Mononuclear cell (primary cell): ENCODE measurements around the gene NUDT6. TPM values are rescaled to one million over a fixed set of nuclear protein-coding genes. Genes with fewer than 3 reads are reported as not detected.

Source experiments
- H3K27me3 ChIP-seq: 2 replicates; pipeline ENCODE4 v1.6.0; 2011; ENCODE audit warnings: low read length, control low read depth; ENCODE audit not compliant: insufficient read depth
- H3K4me1 ChIP-seq: 2 replicates; pipeline ENCODE4 v1.5.1; 2011; ENCODE audit warnings: mild to moderate bottlenecking, low read length, control low read depth; ENCODE audit not compliant: insufficient read depth
- H3K4me3 ChIP-seq: 2 replicates; pipeline ENCODE4 v1.5.1; 2011; ENCODE audit warnings: mild to moderate bottlenecking, low read length, moderate library complexity
- H3K9me3 ChIP-seq: 2 replicates; pipeline ENCODE4 v1.5.1; 2011; ENCODE audit warnings: low read depth, mild to moderate bottlenecking, control low read depth, low read length
- total RNA-seq: library from RNA; depleted of rRNA; stranded (reverse); fragments of >200 nt; gene quantifications from one replicate; pipeline ENCODE4 v1.2.3, GENCODE V29; 2012

The NUDT6 gene
- total RNA-seq, 1 donor: 1.3 TPM

- Histone ChIP-seq H3K4me1 (no peaks in the 10 kb centered on the region), H3K4me3 (no peak overlapping the region), H3K9me3 (no peaks in the 10 kb centered on the region), H3K27me3 (no peaks in the 10 kb centered on the region)
These were observed 8.5 kb upstream of the NUDT6 start for GRCh38 chr4:122930862-122931261.

- Histone ChIP-seq H3K27me3 (no peaks in the 10 kb centered on the region), H3K4me1 (peaks cover 4% of the 10 kb centered on the region), H3K4me3 (no peak overlapping the region), H3K9me3 (no peaks in the 10 kb centered on the region)
These were observed 6.5 kb upstream of the NUDT6 start for GRCh38 chr4:122928930-122929329.

- Histone ChIP-seq H3K4me3 (peak overlapping the region; percentile 83), H3K4me1 (peaks cover 14% of the 10 kb centered on the region), H3K27me3 (no peaks in the 10 kb centered on the region), H3K9me3 (no peaks in the 10 kb centered on the region)
These were observed 597 bp upstream of the NUDT6 start for GRCh38 chr4:122922877-122923511.

- H3K27me3 ChIP-seq: no peaks in the 10 kb centered on the region
- H3K9me3 ChIP-seq: no peaks in the 10 kb centered on the region
- H3K4me1 ChIP-seq: peaks cover 14% of the 10 kb centered on the region
- no peak overlapping the region for H3K4me3 ChIP-seq
These were observed 1.1 kb downstream of the NUDT6 start for GRCh38 chr4:122921300-122921699.

GRCh38 chr4:122920473-122920872 is 1.9 kb downstream of the NUDT6 start:
- no peaks in the 10 kb centered on the region for H3K9me3 ChIP-seq
- H3K4me3 ChIP-seq: no peak overlapping the region
- peaks cover 14% of the 10 kb centered on the region for H3K4me1 ChIP-seq
- H3K27me3 ChIP-seq: no peaks in the 10 kb centered on the region

- Histone ChIP-seq H3K4me3 (no peak overlapping the region), H3K9me3 (no peaks in the 10 kb centered on the region), H3K27me3 (no peaks in the 10 kb centered on the region), H3K4me1 (peaks cover 4% of the 10 kb centered on the region)
These were observed 4.7 kb downstream of the NUDT6 start for GRCh38 chr4:122917731-122918130.

GRCh38 chr4:122914938-122915337 is 7.5 kb downstream of the NUDT6 start:
- Histone ChIP-seq H3K4me1 (no peaks in the 10 kb centered on the region), H3K27me3 (no peaks in the 10 kb centered on the region), H3K9me3 (no peaks in the 10 kb centered on the region), H3K4me3 (no peak overlapping the region)

GRCh38 chr4:122914292-122914904 is 8.0 kb downstream of the NUDT6 start:
- Histone ChIP-seq H3K4me1 (no peaks in the 10 kb centered on the region), H3K27me3 (no peaks in the 10 kb centered on the region), H3K9me3 (no peaks in the 10 kb centered on the region), H3K4me3 (no peak overlapping the region)

- no peaks in the 10 kb centered on the region for H3K27me3 ChIP-seq
- H3K4me3 ChIP-seq: no peak overlapping the region
- H3K9me3 ChIP-seq: no peaks in the 10 kb centered on the region
- H3K4me1 ChIP-seq: no peaks in the 10 kb centered on the region
These were observed 9.4 kb downstream of the NUDT6 start for GRCh38 chr4:122912810-122913575.

- Histone ChIP-seq H3K4me3 (no peak overlapping the region), H3K4me1 (no peaks in the 10 kb centered on the region), H3K27me3 (no peaks in the 10 kb centered on the region), H3K9me3 (no peaks in the 10 kb centered on the region)
These were observed 10.8 kb downstream of the NUDT6 start for GRCh38 chr4:122911588-122911987.

- H3K4me1 ChIP-seq: no peaks in the 10 kb centered on the region
- H3K9me3 ChIP-seq: no peaks in the 10 kb centered on the region
- H3K4me3 ChIP-seq: no peak overlapping the region
- H3K27me3 ChIP-seq: no peaks in the 10 kb centered on the region
These were observed 12.7 kb downstream of the NUDT6 start for GRCh38 chr4:122909683-122910082.

GRCh38 chr4:122908223-122908622 is 14.2 kb downstream of the NUDT6 start:
- no peaks in the 10 kb centered on the region for H3K9me3 ChIP-seq
- no peaks in the 10 kb centered on the region for H3K4me1 ChIP-seq
- no peaks in the 10 kb centered on the region for H3K27me3 ChIP-seq
- no peak overlapping the region for H3K4me3 ChIP-seq

- Histone ChIP-seq H3K4me3 (no peak overlapping the region), H3K4me1 (no peaks in the 10 kb centered on the region), H3K9me3 (no peaks in the 10 kb centered on the region), H3K27me3 (no peaks in the 10 kb centered on the region)
These were observed 15.5 kb downstream of the NUDT6 start for GRCh38 chr4:122906859-122907305.

GRCh38 chr4:122903766-122904288 is 18.6 kb downstream of the NUDT6 start:
- Histone ChIP-seq H3K9me3 (no peaks in the 10 kb centered on the region), H3K4me1 (no peaks in the 10 kb centered on the region), H3K27me3 (no peaks in the 10 kb centered on the region), H3K4me3 (no peak overlapping the region)

GRCh38 chr4:122901247-122902010 is 21.0 kb downstream of the NUDT6 start:
- Histone ChIP-seq H3K27me3 (no peaks in the 10 kb centered on the region), H3K4me3 (no peak overlapping the region), H3K9me3 (no peaks in the 10 kb centered on the region), H3K4me1 (no peaks in the 10 kb centered on the region)
